GM12878 (cell line): Measurements from ENCODE around the gene SNTA1. TPM values are rescaled to one million over a fixed set of nuclear protein-coding genes. Genes with fewer than 3 reads are reported as not detected.

Source experiments
- ATAC-seq: fragments of 200-7000 bp; cut with Tn5 transposase; 3 replicates; pipeline ENCODE4 v1.9.1; 2020; ENCODE audit warnings: mild to moderate bottlenecking, moderate library complexity
- BruUV-seq: library from RNA; stranded (reverse); fragments of 400-500 nt; replicated peaks from 2 replicates; lab custom pipeline; 2021; lab: Mats Ljungman, UMichigan
- CTCF ChIA-PET: fragments of 300-600 bp; sonication (Branson Sonifier 250); formaldehyde crosslinking; extraction: SDS; loops from one replicate; lab custom pipeline; 2021; ENCODE audit warnings: inconsistent platforms; lab: Yijun Ruan, JAX
- POLR2A ChIA-PET: fragments of 350-600 bp; formaldehyde crosslinking; extraction: SDS; loops from one replicate; lab custom pipeline; 2021; ENCODE audit warnings: inconsistent platforms; lab: Charles Lee
- RAD21 ChIA-PET: fragments of 300-600 bp; sonication (Branson Sonifier 250); formaldehyde crosslinking; loops from one replicate; lab custom pipeline; 2023; ENCODE audit warnings: antibody characterized with exemption; ENCODE audit not compliant: unreplicated experiment; lab: Charles Lee
- SMC1A ChIA-PET: fragments of 300-600 bp; sonication (Branson Sonifier 250); formaldehyde crosslinking; loops from one replicate; lab custom pipeline; 2023; ENCODE audit not compliant: unreplicated experiment, uncharacterized antibody; lab: Charles Lee
- DNase-seq: peaks from one replicate; pipeline ENCODE4 v3.0.0-alpha.2; 2011; ENCODE audit warnings: low read depth, low spot score
- FAIRE-seq: peaks from 3 replicates; lab custom pipeline; 2011; peaks lifted over from hg19 to GRCh38; lab: Jason Lieb, UNC
- H2AFZ ChIP-seq: 2 replicates; pipeline ENCODE4 v1.6.0; 2011; ENCODE audit warnings: low read depth, low read length, control low read depth; ENCODE audit not compliant: control insufficient read depth
- H3K27ac ChIP-seq: 2 replicates; pipeline ENCODE4 v1.5.1; 2011; ENCODE audit warnings: control low read depth; ENCODE audit not compliant: control insufficient read depth, insufficient read depth
- H3K27me3 ChIP-seq, 2 experiments: replicated peaks in 1 of 2; 2 replicates each; pipeline versions ENCODE4 v1.6.0 to v1.6.1; 2011; ENCODE audit warnings: low read length in 1 of 2; ENCODE audit not compliant: control insufficient read depth in 2 of 2, insufficient read depth in 2 of 2
- H3K36me3 ChIP-seq, 2 experiments: 2 replicates each; pipeline ENCODE4 v1.5.1; 2011; ENCODE audit warnings: low read length in 1 of 2; ENCODE audit not compliant: control insufficient read depth in 2 of 2, insufficient read depth in 2 of 2
- H3K4me1 ChIP-seq: 2 replicates; pipeline ENCODE4 v1.6.1; 2011; ENCODE audit warnings: mild to moderate bottlenecking, low read length, moderate library complexity, mixed read lengths; ENCODE audit not compliant: control insufficient read depth, insufficient read depth
- H3K4me2 ChIP-seq: 2 replicates; pipeline ENCODE4 v1.6.0; 2011; ENCODE audit warnings: control low read depth; ENCODE audit not compliant: control insufficient read depth, insufficient read depth
- H3K4me3 ChIP-seq: fragments of 200-600 bp; sonication (generic); 2 replicates; pipeline ENCODE4 v1.5.1; 2016
- H3K79me2 ChIP-seq: 2 replicates; pipeline ENCODE4 v1.6.0; 2011; ENCODE audit warnings: low read length; ENCODE audit not compliant: control insufficient read depth, insufficient read depth
- H3K9ac ChIP-seq: 2 replicates; pipeline ENCODE4 v1.8.0; 2011; ENCODE audit warnings: low read length, control low read depth, mixed read lengths; ENCODE audit not compliant: control insufficient read depth, insufficient read depth
- H3K9me3 ChIP-seq: replicated peaks from 3 replicates; pipeline ENCODE4 v1.5.1; 2011; ENCODE audit warnings: mild to moderate bottlenecking, low read length; ENCODE audit not compliant: control insufficient read depth, insufficient read depth
- H4K20me1 ChIP-seq: 2 replicates; pipeline ENCODE4 v1.6.0; 2011; ENCODE audit not compliant: control insufficient read depth, insufficient read depth
- ATF7 ChIP-seq: fragments of 450-650 bp; IDR thresholded peaks from 2 replicates; pipeline ENCODE4 v1.6.1; 2016; ENCODE audit warnings: low read depth, mild to moderate bottlenecking
- BCL11A ChIP-seq: IDR thresholded peaks from 2 replicates; pipeline ENCODE4 v1.6.1; 2011; ENCODE audit warnings: low read depth, low read length
- CBX3 ChIP-seq: fragments of 200-600 bp; sonication (generic); IDR thresholded peaks from 2 replicates; pipeline ENCODE4 v1.6.1; 2016; ENCODE audit warnings: low read depth, borderline replicate concordance
- CHD4 ChIP-seq: fragments of 200-600 bp; sonication (generic); IDR thresholded peaks from 2 replicates; pipeline ENCODE4 v1.6.1; 2016; ENCODE audit warnings: mild to moderate bottlenecking
- FOXK2 ChIP-seq: fragments of 450-650 bp; IDR thresholded peaks from 2 replicates; pipeline ENCODE4 v1.6.1; 2017; ENCODE audit warnings: mild to moderate bottlenecking, moderate library complexity
- KDM1A ChIP-seq: fragments of 200-600 bp; sonication (generic); IDR thresholded peaks from 2 replicates; pipeline ENCODE4 v1.6.1; 2016; ENCODE audit warnings: borderline replicate concordance
- MEF2A ChIP-seq: IDR thresholded peaks from 2 replicates; pipeline ENCODE4 v1.6.1; 2011; ENCODE audit warnings: low read depth, mild to moderate bottlenecking, low read length, moderate library complexity; ENCODE audit not compliant: insufficient read depth
- NR2F1 ChIP-seq: fragments of 450-650 bp; conservative IDR thresholded peaks from 2 replicates; pipeline ENCODE4 v1.6.1; 2017; ENCODE audit warnings: mild to moderate bottlenecking
- POU2F2 ChIP-seq: IDR thresholded peaks from 3 replicates; pipeline ENCODE4 v1.6.1; 2011; ENCODE audit warnings: low read depth, mild to moderate bottlenecking, low read length, borderline replicate concordance
- RFX5 ChIP-seq: IDR thresholded peaks from 2 replicates; pipeline ENCODE4 v1.6.1; 2011; ENCODE audit warnings: low read depth, low read length, improper control_type of control experiment
- RUNX3 ChIP-seq: IDR thresholded peaks from 2 replicates; pipeline ENCODE4 v1.6.1; 2012; ENCODE audit warnings: low read length, inconsistent platforms
- SPI1 ChIP-seq: IDR thresholded peaks from 2 replicates; pipeline ENCODE4 v1.6.1; 2011; ENCODE audit warnings: low read depth, mild to moderate bottlenecking, low read length, moderate library complexity, borderline replicate concordance; ENCODE audit not compliant: insufficient read depth
- WRNIP1 ChIP-seq: IDR thresholded peaks from 2 replicates; pipeline ENCODE4 v1.6.1; 2011; ENCODE audit warnings: low read depth, low read length, improper control_type of control experiment, borderline replicate concordance
- WGBS: methylation state at CpG from one replicate; pipeline ENCODE4 v1.1.6; 2016; ENCODE audit warnings: low lambda C conversion rate; ENCODE audit not compliant: insufficient replicate concordance, insufficient coverage; ENCODE audit errors: missing lambda C conversion rate; 5-methylcytosine and 5-hydroxymethylcytosine counted together
- in situ Hi-C: fragments of 300-500 bp; cut with MboI; formaldehyde crosslinking; loops from 9 replicates; pipeline ENCODE4 v1.14.3; 2018; ENCODE audit warnings: mixed read lengths
- intact Hi-C: fragments of 100-400 bp; cut with micrococcal nuclease; formaldehyde crosslinking; loops from one replicate; pipeline ENCODE4 v1.14.2; 2022; ENCODE audit not compliant: unreplicated experiment
- polyA plus RNA-seq, 11 experiments: library from polyadenylated mRNA; depleted of rRNA in 4 of 11; unstranded in 6 of 11; stranded (reverse) in 5 of 11; fragments of >200 nt; fragmentation: Nextera tagmentation in 4 of 11; fragmentation: Illumina TruSeq in 1 of 11; extraction: Ambion mirVana in 4 of 11; extraction: Trizol in 1 of 11; gene quantifications; 1 replicate in 1 of 11; 2 replicates in 10 of 11; pipeline versions ENCODE4 v1.2.1 to v1.2.3, GENCODE V29; 2011 to 2016; ENCODE audit warnings: inconsistent platforms in 2 of 11, missing spikeins in 2 of 11, low read depth in 1 of 11
- total RNA-seq, 4 experiments: library from RNA; depleted of rRNA in 3 of 4; stranded (reverse); fragments of >200 nt in 3 of 4; fragmentation: Illumina TruSeq in 1 of 4; extraction: Trizol in 1 of 4; gene quantifications; 2 replicates each; pipeline versions ENCODE4 v1.2.1 to v1.2.3, GENCODE V29; 2013 to 2021
- TF ChIP-seq, protein P1 (sequence below): fragments of 450-650 bp; formaldehyde crosslinking; IDR thresholded peaks from 2 replicates; pipeline ENCODE4 v1.4.0; 2022; ENCODE audit warnings: mild to moderate bottlenecking, moderate library complexity

The SNTA1 gene
- total and polyA plus RNA-seq, 10 of the 15 experiments (the other 5 are each of a cell fraction or from before 2014, with no cell fraction given) = 0.26 to 5.1 (median 1.8) TPM

DNA sequence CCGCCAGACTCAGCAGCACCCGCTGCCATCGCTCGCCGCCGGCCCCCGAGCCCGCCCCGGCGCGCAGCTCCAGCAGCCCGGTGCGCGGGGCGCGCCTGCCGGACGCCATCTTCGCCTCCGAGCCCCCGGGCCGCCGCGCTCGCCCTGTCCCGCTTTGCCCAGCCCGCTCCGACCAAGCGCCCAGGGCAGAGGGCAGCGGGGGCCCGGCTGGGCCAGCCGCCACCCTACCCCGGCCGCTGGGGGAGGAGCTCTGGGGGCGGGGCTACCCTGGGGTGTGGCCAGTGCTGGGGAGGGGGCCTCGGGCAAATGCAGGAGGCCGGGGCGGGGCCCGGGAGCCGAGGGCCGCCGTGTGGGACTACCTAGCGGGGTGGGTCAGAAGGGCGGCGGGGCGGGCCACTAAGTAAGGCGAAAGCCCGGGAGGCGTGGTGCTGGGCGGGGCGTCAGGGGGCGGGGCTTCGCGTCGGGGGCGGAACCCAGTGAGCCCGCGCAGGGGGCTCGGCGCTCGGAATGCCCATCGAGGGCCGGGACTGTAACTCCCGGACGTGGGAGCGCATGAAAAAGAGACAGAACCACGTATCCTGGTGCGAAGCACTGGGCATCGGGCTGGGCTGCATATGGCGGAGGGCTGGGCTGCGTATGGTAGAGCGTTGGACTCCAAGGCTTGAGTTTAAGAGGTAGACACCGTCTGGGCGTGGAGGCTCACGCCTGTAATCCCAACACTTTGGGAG lies at the start of gene SNTA1 (continued):
- peak; percentile 53; the same call in 1 of the 2 replicates for TF ChIP-seq NR2F1
- TF ChIP-seq, all 136 proteins: peak for 5

DNA sequence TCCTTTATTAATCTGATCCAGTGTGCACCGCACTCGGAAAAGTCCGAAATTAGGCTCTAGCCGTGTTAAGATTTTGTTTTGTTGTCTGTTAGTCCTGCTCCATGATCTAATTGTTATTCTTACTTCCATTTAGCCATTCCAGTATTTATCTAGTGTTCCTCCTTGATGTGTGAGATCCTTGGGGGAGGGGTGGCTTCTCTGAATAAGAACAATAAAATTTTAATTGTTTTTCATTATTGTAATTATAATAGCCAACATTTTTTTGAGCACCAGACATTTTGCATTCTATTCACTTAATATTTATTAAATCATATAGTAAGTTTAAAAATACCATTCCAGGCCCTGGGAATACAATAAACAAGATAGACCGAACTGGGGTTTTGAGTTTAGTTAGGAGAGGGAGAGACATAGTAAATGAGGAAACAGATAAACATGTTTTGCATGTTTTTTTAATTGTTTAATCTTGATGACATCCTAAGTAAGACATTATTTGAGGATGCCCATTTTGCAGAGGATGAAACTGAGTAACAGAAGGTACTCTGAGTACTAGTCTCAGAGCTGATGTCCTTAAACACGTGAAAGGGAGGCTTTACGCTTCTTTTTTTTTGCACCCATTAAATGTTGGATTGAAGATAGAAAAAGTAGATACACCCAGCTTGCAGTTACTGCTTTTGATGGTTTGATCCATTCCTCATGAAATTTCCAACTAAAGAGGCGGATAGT lies 47.5 kb upstream of the SNTA1 start:
- Histone ChIP-seq H3K9ac (peak overlapping the region; percentile 71), H3K4me1 (no peaks in the 10 kb centered on the region), H4K20me1 (no peaks in the 10 kb centered on the region), H3K36me3 (no peaks in the 10 kb centered on the region), H3K4me2 (peak overlapping the region; percentile 91), H3K27me3 (no peaks in the 10 kb centered on the region), H3K4me3 (peak overlapping the region; percentile 96), H3K79me2 (peaks cover 10% of the 10 kb centered on the region), H3K27ac (peak overlapping the region; percentile 55; the same call in 1 of the 2 replicates), H2AFZ (no peak overlapping the region), H3K9me3 (no peaks in the 10 kb centered on the region)
- POLR2A ChIA-PET = interaction anchor here (1.0 to 2.4 kb wide), 9 partner anchors 10 to 622 kb away, joined by 3 to 20 read pairs (median 5); partner anchors contain the start of genes ACTL10 and CDK5RAP1
- RAD21 ChIA-PET = interaction anchor here (1.1 to 2.5 kb wide), 4 partner anchors 48 to 176 kb away, joined by 3 to 21 read pairs (median 8); partner anchors contain the start of genes ACTL10 and SNTA1
- CTCF ChIA-PET = interaction anchor here (0.6 to 2.9 kb wide), 4 partner anchors 10 to 176 kb away, joined by 3 to 17 read pairs (median 6); partner anchors contain the start of gene ACTL10
- TF ChIP-seq RUNX3 = no peak
- no peak for TF ChIP-seq RFX5
- TF ChIP-seq SPI1 = no peak
- TF ChIP-seq, protein P1, sequence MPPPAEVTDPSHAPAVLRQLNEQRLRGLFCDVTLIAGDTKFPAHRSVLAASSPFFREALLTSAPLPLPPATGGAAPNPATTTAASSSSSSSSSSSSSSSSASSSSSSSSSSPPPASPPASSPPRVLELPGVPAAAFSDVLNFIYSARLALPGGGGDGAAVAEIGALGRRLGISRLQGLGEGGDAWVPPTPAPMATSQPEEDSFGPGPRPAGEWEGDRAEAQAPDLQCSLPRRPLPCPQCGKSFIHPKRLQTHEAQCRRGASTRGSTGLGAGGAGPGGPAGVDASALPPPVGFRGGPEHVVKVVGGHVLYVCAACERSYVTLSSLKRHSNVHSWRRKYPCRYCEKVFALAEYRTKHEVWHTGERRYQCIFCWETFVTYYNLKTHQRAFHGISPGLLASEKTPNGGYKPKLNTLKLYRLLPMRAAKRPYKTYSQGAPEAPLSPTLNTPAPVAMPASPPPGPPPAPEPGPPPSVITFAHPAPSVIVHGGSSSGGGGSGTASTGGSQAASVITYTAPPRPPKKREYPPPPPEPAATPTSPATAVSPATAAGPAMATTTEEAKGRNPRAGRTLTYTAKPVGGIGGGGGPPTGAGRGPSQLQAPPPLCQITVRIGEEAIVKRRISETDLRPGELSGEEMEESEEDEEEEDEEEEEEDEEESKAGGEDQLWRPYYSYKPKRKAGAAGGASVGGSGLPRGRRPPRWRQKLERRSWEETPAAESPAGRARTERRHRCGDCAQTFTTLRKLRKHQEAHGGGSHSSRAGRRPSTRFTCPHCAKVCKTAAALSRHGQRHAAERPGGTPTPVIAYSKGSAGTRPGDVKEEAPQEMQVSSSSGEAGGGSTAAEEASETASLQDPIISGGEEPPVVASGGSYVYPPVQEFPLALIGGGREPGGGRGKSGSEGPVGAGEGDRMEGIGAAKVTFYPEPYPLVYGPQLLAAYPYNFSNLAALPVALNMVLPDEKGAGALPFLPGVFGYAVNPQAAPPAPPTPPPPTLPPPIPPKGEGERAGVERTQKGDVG (CRISPR knock-in tag) = no peak
- TF ChIP-seq CHD4 = no peak
- TF ChIP-seq BCL11A = no peak
- TF ChIP-seq FOXK2 = no peak
- no peak for TF ChIP-seq CBX3
- no peak for TF ChIP-seq KDM1A
- TF ChIP-seq MEF2A = no peak
- no peak for TF ChIP-seq ATF7
- TF ChIP-seq POU2F2 = no peak
- TF ChIP-seq WRNIP1 = no peak
- ATAC-seq (no peak), FAIRE-seq (no peak), DNase-seq (no peak)
- in situ Hi-C loops = no loop called here
- intact Hi-C loops = no loop called here
- SMC1A ChIA-PET = interaction anchor here (0.6 to 1.5 kb wide), 4 partner anchors 61 to 177 kb away, joined by 3 to 6 read pairs (median 4); no protein-coding TSS in a partner anchor
- WGBS = 69% methylated on average over 8 of the region's 8 CpGs
- TSS peak; percentile 73 for BruUV-seq
